GM12878 (cell line): ENCODE measurements around the gene PTPMT1. TPM values are rescaled to one million over a fixed set of nuclear protein-coding genes. Genes with fewer than 3 reads are reported as not detected.

Experiments used
- ATAC-seq: fragments of 200-7000 bp; cut with Tn5 transposase; 3 replicates; pipeline ENCODE4 v1.9.1; 2020; ENCODE audit warnings: mild to moderate bottlenecking, moderate library complexity
- BruUV-seq: library from RNA; stranded (reverse); fragments of 400-500 nt; replicated peaks from 2 replicates; lab custom pipeline; 2021; lab: Mats Ljungman, UMichigan
- CTCF ChIA-PET: fragments of 300-600 bp; sonication (Branson Sonifier 250); formaldehyde crosslinking; extraction: SDS; loops from one replicate; lab custom pipeline; 2021; ENCODE audit warnings: inconsistent platforms; lab: Yijun Ruan, JAX
- POLR2A ChIA-PET: fragments of 350-600 bp; formaldehyde crosslinking; extraction: SDS; loops from one replicate; lab custom pipeline; 2021; ENCODE audit warnings: inconsistent platforms; lab: Charles Lee
- RAD21 ChIA-PET: fragments of 300-600 bp; sonication (Branson Sonifier 250); formaldehyde crosslinking; loops from one replicate; lab custom pipeline; 2023; ENCODE audit warnings: antibody characterized with exemption; ENCODE audit not compliant: unreplicated experiment; lab: Charles Lee
- SMC1A ChIA-PET: fragments of 300-600 bp; sonication (Branson Sonifier 250); formaldehyde crosslinking; loops from one replicate; lab custom pipeline; 2023; ENCODE audit not compliant: unreplicated experiment, uncharacterized antibody; lab: Charles Lee
- DNase-seq: peaks from one replicate; pipeline ENCODE4 v3.0.0-alpha.2; 2011; ENCODE audit warnings: low read depth, low spot score
- FAIRE-seq: peaks from 3 replicates; lab custom pipeline; 2011; peaks lifted over from hg19 to GRCh38; lab: Jason Lieb, UNC
- H2AFZ ChIP-seq: 2 replicates; pipeline ENCODE4 v1.6.0; 2011; ENCODE audit warnings: low read depth, low read length, control low read depth; ENCODE audit not compliant: control insufficient read depth
- H3K27ac ChIP-seq: 2 replicates; pipeline ENCODE4 v1.5.1; 2011; ENCODE audit warnings: control low read depth; ENCODE audit not compliant: control insufficient read depth, insufficient read depth
- H3K27me3 ChIP-seq, 2 experiments: replicated peaks in 1 of 2; 2 replicates each; pipeline versions ENCODE4 v1.6.0 to v1.6.1; 2011; ENCODE audit warnings: low read length in 1 of 2; ENCODE audit not compliant: control insufficient read depth in 2 of 2, insufficient read depth in 2 of 2
- H3K36me3 ChIP-seq, 2 experiments: 2 replicates each; pipeline ENCODE4 v1.5.1; 2011; ENCODE audit warnings: low read length in 1 of 2; ENCODE audit not compliant: control insufficient read depth in 2 of 2, insufficient read depth in 2 of 2
- H3K4me1 ChIP-seq: 2 replicates; pipeline ENCODE4 v1.6.1; 2011; ENCODE audit warnings: mild to moderate bottlenecking, low read length, moderate library complexity, mixed read lengths; ENCODE audit not compliant: control insufficient read depth, insufficient read depth
- H3K4me2 ChIP-seq: 2 replicates; pipeline ENCODE4 v1.6.0; 2011; ENCODE audit warnings: control low read depth; ENCODE audit not compliant: control insufficient read depth, insufficient read depth
- H3K4me3 ChIP-seq: fragments of 200-600 bp; sonication (generic); 2 replicates; pipeline ENCODE4 v1.5.1; 2016
- H3K79me2 ChIP-seq: 2 replicates; pipeline ENCODE4 v1.6.0; 2011; ENCODE audit warnings: low read length; ENCODE audit not compliant: control insufficient read depth, insufficient read depth
- H3K9ac ChIP-seq: 2 replicates; pipeline ENCODE4 v1.8.0; 2011; ENCODE audit warnings: low read length, control low read depth, mixed read lengths; ENCODE audit not compliant: control insufficient read depth, insufficient read depth
- H3K9me3 ChIP-seq: replicated peaks from 3 replicates; pipeline ENCODE4 v1.5.1; 2011; ENCODE audit warnings: mild to moderate bottlenecking, low read length; ENCODE audit not compliant: control insufficient read depth, insufficient read depth
- H4K20me1 ChIP-seq: 2 replicates; pipeline ENCODE4 v1.6.0; 2011; ENCODE audit not compliant: control insufficient read depth, insufficient read depth
- DPF2 ChIP-seq: fragments of 450-650 bp; IDR thresholded peaks from 2 replicates; pipeline ENCODE4 v1.6.1; 2017; ENCODE audit warnings: mild to moderate bottlenecking
- FOS ChIP-seq: IDR thresholded peaks from 3 replicates; pipeline ENCODE4 v1.6.1; 2011; ENCODE audit warnings: borderline replicate concordance; ENCODE audit not compliant: insufficient read length; ENCODE audit errors: extremely low read depth
- IKZF1 ChIP-seq: fragments of 450-650 bp; conservative IDR thresholded peaks from 2 replicates; pipeline ENCODE4 v1.6.1; 2017; ENCODE audit warnings: antibody characterized with exemption, mild to moderate bottlenecking
- IKZF2 ChIP-seq, 2 experiments: fragments of 450-650 bp; IDR thresholded peaks; 2 replicates each; pipeline ENCODE4 v1.6.1; 2017; ENCODE audit warnings: mild to moderate bottlenecking in 2 of 2, moderate library complexity in 2 of 2
- MTA2 ChIP-seq: fragments of 450-650 bp; IDR thresholded peaks from 2 replicates; pipeline ENCODE4 v1.6.1; 2016; ENCODE audit warnings: low read depth, mild to moderate bottlenecking, moderate library complexity
- MYB ChIP-seq: fragments of 150-350 bp; IDR thresholded peaks from 2 replicates; pipeline ENCODE4 v1.6.1; 2014; ENCODE audit warnings: mild to moderate bottlenecking, low read depth, low read length, borderline replicate concordance
- PAX8 ChIP-seq: fragments of 450-650 bp; IDR thresholded peaks from 2 replicates; pipeline ENCODE4 v1.6.1; 2017; ENCODE audit warnings: mild to moderate bottlenecking, moderate library complexity
- YY1 ChIP-seq: IDR thresholded peaks from 2 replicates; pipeline ENCODE4 v1.6.1; 2011; ENCODE audit warnings: low read depth, mild to moderate bottlenecking, low read length
- WGBS: methylation state at CpG from one replicate; pipeline ENCODE4 v1.1.6; 2016; ENCODE audit warnings: low lambda C conversion rate; ENCODE audit not compliant: insufficient replicate concordance, insufficient coverage; ENCODE audit errors: missing lambda C conversion rate; 5-methylcytosine and 5-hydroxymethylcytosine counted together
- in situ Hi-C: fragments of 300-500 bp; cut with MboI; formaldehyde crosslinking; loops from 9 replicates; pipeline ENCODE4 v1.14.3; 2018; ENCODE audit warnings: mixed read lengths
- intact Hi-C: fragments of 100-400 bp; cut with micrococcal nuclease; formaldehyde crosslinking; loops from one replicate; pipeline ENCODE4 v1.14.2; 2022; ENCODE audit not compliant: unreplicated experiment
- polyA plus RNA-seq, 11 experiments: library from polyadenylated mRNA; depleted of rRNA in 4 of 11; unstranded in 6 of 11; stranded (reverse) in 5 of 11; fragments of >200 nt; fragmentation: Nextera tagmentation in 4 of 11; fragmentation: Illumina TruSeq in 1 of 11; extraction: Ambion mirVana in 4 of 11; extraction: Trizol in 1 of 11; gene quantifications; 1 replicate in 1 of 11; 2 replicates in 10 of 11; pipeline versions ENCODE4 v1.2.1 to v1.2.3, GENCODE V29; 2011 to 2016; ENCODE audit warnings: inconsistent platforms in 2 of 11, missing spikeins in 2 of 11, low read depth in 1 of 11
- total RNA-seq, 4 experiments: library from RNA; depleted of rRNA in 3 of 4; stranded (reverse); fragments of >200 nt in 3 of 4; fragmentation: Illumina TruSeq in 1 of 4; extraction: Trizol in 1 of 4; gene quantifications; 2 replicates each; pipeline versions ENCODE4 v1.2.1 to v1.2.3, GENCODE V29; 2013 to 2021
- TF ChIP-seq, protein P1 (sequence below): fragments of 450-650 bp; IDR thresholded peaks from 2 replicates; pipeline ENCODE4 v1.6.1; 2018; ENCODE audit warnings: borderline replicate concordance, mild to moderate bottlenecking; ENCODE audit not compliant: partially characterized antibody
- TF ChIP-seq, protein P2 (sequence below): IDR thresholded peaks from 2 replicates; pipeline ENCODE4 v1.6.1; 2012; ENCODE audit warnings: low read depth, low read length, improper control_type of control experiment
- TF ChIP-seq, protein P3 (sequence below): IDR thresholded peaks from 2 replicates; pipeline ENCODE4 v1.6.1; 2011; ENCODE audit warnings: low read depth, mild to moderate bottlenecking, low read length, moderate library complexity, borderline replicate concordance; ENCODE audit errors: extremely low read depth

PTPMT1 gene
- total and polyA plus RNA-seq, 10 of the 15 experiments (the other 5 are each of a cell fraction or from before 2014, with no cell fraction given), result 12.0 to 116 (median 58.2) TPM

DNA sequence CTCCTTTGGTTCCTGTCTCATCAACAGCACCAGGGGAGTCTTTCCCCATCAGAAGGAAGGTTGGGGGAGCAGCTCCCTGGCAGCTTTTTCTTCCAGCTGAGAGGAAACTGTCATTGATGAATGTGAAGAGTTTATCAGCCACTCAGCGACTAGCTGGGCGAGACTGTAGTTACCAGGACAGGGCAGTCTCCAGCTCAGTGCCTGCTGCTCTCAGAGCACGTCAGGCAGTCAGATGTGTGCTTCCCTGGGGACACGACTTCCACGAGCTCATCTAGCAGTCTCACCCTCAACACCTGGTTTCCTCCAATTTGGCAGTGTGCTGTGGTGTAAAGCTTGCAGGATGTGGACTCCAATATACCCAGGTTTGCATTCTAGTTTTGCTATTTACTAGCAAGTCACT lies 41.3 kb downstream of the PTPMT1 start:
- intact Hi-C loops, result no loop called here
- no peak for FAIRE-seq
- DNase-seq, result no peak

More for the DNA sequence above, 41.3 kb downstream of the PTPMT1 start:
- RAD21 ChIA-PET, result interaction anchor here (0.7 to 1.1 kb wide), 3 partner anchors 10 to 109 kb away, joined by 3 read pairs; no protein-coding TSS in a partner anchor
- H3K27me3 ChIP-seq, result no peaks in the 10 kb centered on the region; a peak in 1 of 4 replicates
- H3K4me1 ChIP-seq, result peaks cover 6% of the 10 kb centered on the region
- H3K4me3 ChIP-seq, result no peak overlapping the region
- WGBS, result 8% methylated on average over 5 of the region's 5 CpGs
- ATAC-seq, result peak; percentile 47
- H3K4me2 ChIP-seq, result no peak overlapping the region
- H4K20me1 ChIP-seq, result no peaks in the 10 kb centered on the region
- POLR2A ChIA-PET, result interaction anchor here (0.6 kb wide), 1 partner anchor 29 kb away, joined by 3 read pairs; no protein-coding TSS in a partner anchor
- no peak overlapping the region for H3K9ac ChIP-seq
- no TSS peak for BruUV-seq
- no peak overlapping the region for H3K27ac ChIP-seq
- SMC1A ChIA-PET, result interaction anchor here (0.7 kb wide), 1 partner anchor 1784 kb away, joined by 3 read pairs; no protein-coding TSS in a partner anchor
- TF ChIP-seq MTA2, result no peak
- TF ChIP-seq, protein P1, sequence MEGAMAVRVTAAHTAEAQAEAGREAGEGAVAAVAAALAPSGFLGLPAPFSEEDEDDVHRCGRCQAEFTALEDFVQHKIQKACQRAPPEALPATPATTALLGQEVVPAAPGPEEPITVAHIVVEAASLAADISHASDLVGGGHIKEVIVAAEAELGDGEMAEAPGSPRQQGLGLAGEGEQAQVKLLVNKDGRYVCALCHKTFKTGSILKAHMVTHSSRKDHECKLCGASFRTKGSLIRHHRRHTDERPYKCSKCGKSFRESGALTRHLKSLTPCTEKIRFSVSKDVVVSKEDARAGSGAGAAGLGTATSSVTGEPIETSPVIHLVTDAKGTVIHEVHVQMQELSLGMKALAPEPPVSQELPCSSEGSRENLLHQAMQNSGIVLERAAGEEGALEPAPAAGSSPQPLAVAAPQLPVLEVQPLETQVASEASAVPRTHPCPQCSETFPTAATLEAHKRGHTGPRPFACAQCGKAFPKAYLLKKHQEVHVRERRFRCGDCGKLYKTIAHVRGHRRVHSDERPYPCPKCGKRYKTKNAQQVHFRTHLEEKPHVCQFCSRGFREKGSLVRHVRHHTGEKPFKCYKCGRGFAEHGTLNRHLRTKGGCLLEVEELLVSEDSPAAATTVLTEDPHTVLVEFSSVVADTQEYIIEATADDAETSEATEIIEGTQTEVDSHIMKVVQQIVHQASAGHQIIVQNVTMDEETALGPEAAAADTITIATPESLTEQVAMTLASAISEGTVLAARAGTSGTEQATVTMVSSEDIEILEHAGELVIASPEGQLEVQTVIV, result no peak
- TF ChIP-seq YY1, result no peak
- no peak for TF ChIP-seq PAX8
- TF ChIP-seq, protein P2, sequence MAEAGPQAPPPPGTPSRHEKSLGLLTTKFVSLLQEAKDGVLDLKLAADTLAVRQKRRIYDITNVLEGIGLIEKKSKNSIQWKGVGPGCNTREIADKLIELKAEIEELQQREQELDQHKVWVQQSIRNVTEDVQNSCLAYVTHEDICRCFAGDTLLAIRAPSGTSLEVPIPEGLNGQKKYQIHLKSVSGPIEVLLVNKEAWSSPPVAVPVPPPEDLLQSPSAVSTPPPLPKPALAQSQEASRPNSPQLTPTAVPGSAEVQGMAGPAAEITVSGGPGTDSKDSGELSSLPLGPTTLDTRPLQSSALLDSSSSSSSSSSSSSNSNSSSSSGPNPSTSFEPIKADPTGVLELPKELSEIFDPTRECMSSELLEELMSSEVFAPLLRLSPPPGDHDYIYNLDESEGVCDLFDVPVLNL, result no peak
- TF ChIP-seq IKZF2 (IDR thresholded peaks at IDR 0.05), result no peak
- no peak for TF ChIP-seq DPF2
- TF ChIP-seq, protein P3, sequence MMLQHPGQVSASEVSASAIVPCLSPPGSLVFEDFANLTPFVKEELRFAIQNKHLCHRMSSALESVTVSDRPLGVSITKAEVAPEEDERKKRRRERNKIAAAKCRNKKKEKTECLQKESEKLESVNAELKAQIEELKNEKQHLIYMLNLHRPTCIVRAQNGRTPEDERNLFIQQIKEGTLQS, result no peak
- TF ChIP-seq IKZF1, result no peak
- no peak for TF ChIP-seq MYB
- TF ChIP-seq FOS, result no peak
- H3K79me2 ChIP-seq, result no peaks in the 10 kb centered on the region
- no peaks in the 10 kb centered on the region for H3K9me3 ChIP-seq
- in situ Hi-C loops, result no loop called here
- CTCF ChIA-PET, result interaction anchor here (0.6 to 2.7 kb wide), 4 partner anchors 10 to 55 kb away, joined by 3 to 13 read pairs (median 3); partner anchors contain the start of gene CELF1
- no peaks in the 10 kb centered on the region for H3K36me3 ChIP-seq
- H2AFZ ChIP-seq, result no peak overlapping the region
